OCI-LY1 (cell line): ENCODE measurements around the gene BLCAP.
A peak's percentile ranks its signal among the peaks of the same experiment; 100 is the strongest.

Source experiments
- H2AFZ ChIP-seq: fragments of 200-600 bp; sonication (generic), shearing (Covaris generic); 2 replicates; pipeline ENCODE4 v1.6.0; 2014; ENCODE audit warnings: antibody characterized with exemption, mild to moderate bottlenecking, low read length
- H3F3A ChIP-seq: fragments of 200-600 bp; sonication (generic), shearing (Covaris generic); 2 replicates; pipeline ENCODE4 v1.6.0; 2014; ENCODE audit warnings: mild to moderate bottlenecking, antibody characterized with exemption, low read length, moderate library complexity; ENCODE audit not compliant: insufficient read depth
- H3K27ac ChIP-seq: fragments of 200-600 bp; sonication (generic); 2 replicates; pipeline ENCODE4 v1.5.1; 2014; ENCODE audit warnings: low read length, mixed run types, mild to moderate bottlenecking, low read depth; ENCODE audit not compliant: poor library complexity, severe bottlenecking
- H3K27me3 ChIP-seq: fragments of 200-600 bp; sonication (generic); 2 replicates; pipeline ENCODE4 v1.6.0; 2014; ENCODE audit warnings: antibody characterized with exemption, mild to moderate bottlenecking, low read length, moderate library complexity; ENCODE audit not compliant: insufficient read depth
- H3K36me3 ChIP-seq: fragments of 200-600 bp; sonication (generic); 2 replicates; pipeline ENCODE4 v1.6.1; 2014; ENCODE audit warnings: mild to moderate bottlenecking, antibody characterized with exemption, low read length, moderate library complexity, mixed read lengths; ENCODE audit not compliant: insufficient read depth
- H3K4me1 ChIP-seq: fragments of 200-600 bp; sonication (generic); 2 replicates; pipeline ENCODE4 v1.5.1; 2014; ENCODE audit warnings: mild to moderate bottlenecking, low read length, moderate library complexity; ENCODE audit not compliant: insufficient read depth, severe bottlenecking
- H3K4me2 ChIP-seq: fragments of 200-600 bp; sonication (generic), shearing (Covaris generic); 2 replicates; pipeline ENCODE4 v1.6.1; 2014; ENCODE audit warnings: low read length
- H3K4me3 ChIP-seq: fragments of 200-600 bp; sonication (generic); 2 replicates; pipeline ENCODE4 v1.5.1; 2014; ENCODE audit warnings: low read length, low read depth, mild to moderate bottlenecking, mixed read lengths; ENCODE audit not compliant: poor library complexity, severe bottlenecking
- H3K79me2 ChIP-seq: fragments of 200-600 bp; shearing (Covaris generic); 2 replicates; pipeline ENCODE4 v1.6.1; 2016; ENCODE audit warnings: mixed run types, low read length, mixed read lengths; ENCODE audit not compliant: insufficient read depth
- H3K9ac ChIP-seq: fragments of 200-600 bp; sonication (generic), shearing (Covaris generic); 2 replicates; pipeline ENCODE4 v1.6.1; 2014; ENCODE audit warnings: mild to moderate bottlenecking, low read length, mixed read lengths
- H3K9me2 ChIP-seq: fragments of 200-600 bp; sonication (generic), shearing (Covaris generic); 2 replicates; pipeline ENCODE4 v1.6.1; 2014; ENCODE audit warnings: low read depth, mild to moderate bottlenecking, low read length, mixed read lengths
- H3K9me3 ChIP-seq: fragments of 200-600 bp; shearing (Covaris generic); 2 replicates; pipeline ENCODE4 v1.6.1; 2014; ENCODE audit warnings: low read length, mixed read lengths
- H4K20me1 ChIP-seq: fragments of 200-600 bp; sonication (generic), shearing (Covaris generic); 2 replicates; pipeline ENCODE4 v1.6.0; 2016; ENCODE audit warnings: mild to moderate bottlenecking, low read length; ENCODE audit not compliant: insufficient read depth
- CTCF ChIP-seq: fragments of 200-600 bp; sonication (generic), shearing (Covaris generic); IDR thresholded peaks from 2 replicates; pipeline ENCODE4 v1.5.1; 2017; ENCODE audit warnings: mild to moderate bottlenecking, antibody characterized with exemption, low read length, moderate library complexity, mixed read lengths
- EZH2 ChIP-seq: fragments of 200-600 bp; sonication (generic), shearing (Covaris generic); IDR thresholded peaks from 2 replicates; pipeline ENCODE4 v1.8.0; 2017; ENCODE audit warnings: borderline replicate concordance, mixed run types, mild to moderate bottlenecking, antibody characterized with exemption, low read length, moderate library complexity, mixed read lengths

The BLCAP gene

GRCh38 chr20:37529214-37529967 is 1.7 kb upstream of the BLCAP start:
- 0 out of 2 replicates have a peak, but pooled peaks have one; percentile 14 for TF ChIP-seq CTCF
- no peak for TF ChIP-seq EZH2
- H3K9ac ChIP-seq = no peak overlapping the region
- H3K9me3 ChIP-seq = no peaks in the 10 kb centered on the region
- peak overlapping the region; percentile 86; the same call in 1 of the 2 replicates for H3K4me2 ChIP-seq
- H3K27ac ChIP-seq = no peak overlapping the region
- H3K4me3 ChIP-seq = no peak overlapping the region
- H3K27me3 ChIP-seq = no peaks in the 10 kb centered on the region
- no peak overlapping the region for H2AFZ ChIP-seq
- H3F3A ChIP-seq = no peaks in the 10 kb centered on the region
- no peaks in the 10 kb centered on the region; the same call in 1 of the 2 replicates for H4K20me1 ChIP-seq
- H3K79me2 ChIP-seq = 0 out of 2 replicates have a peak, but pooled peaks cover 8% of the 10 kb centered on the region
- no peaks in the 10 kb centered on the region for H3K9me2 ChIP-seq
- no peaks in the 10 kb centered on the region for H3K36me3 ChIP-seq
- H3K4me1 ChIP-seq = peaks cover 29% of the 10 kb centered on the region

- Histone ChIP-seq H3K79me2 (0 out of 2 replicates have a peak, but pooled peaks cover 8% of the 10 kb centered on the region), H2AFZ (no peak overlapping the region), H4K20me1 (no peaks in the 10 kb centered on the region; the same call in 1 of the 2 replicates), H3K4me2 (peak overlapping the region; percentile 86), H3K9me3 (no peaks in the 10 kb centered on the region), H3K4me1 (peaks cover 29% of the 10 kb centered on the region), H3K9me2 (no peaks in the 10 kb centered on the region), H3K4me3 (peak overlapping the region; percentile 97), H3K27ac (no peak overlapping the region), H3K9ac (peak overlapping the region; percentile 76), H3K36me3 (no peaks in the 10 kb centered on the region), H3K27me3 (no peaks in the 10 kb centered on the region), H3F3A (no peaks in the 10 kb centered on the region)
- TF ChIP-seq EZH2 = no peak
Observed at GRCh38 chr20:37528446-37529213, 954 bp upstream of the BLCAP start.

- H3K9me3 ChIP-seq = no peaks in the 10 kb centered on the region
- H3K79me2 ChIP-seq = 0 out of 2 replicates have a peak, but pooled peaks cover 8% of the 10 kb centered on the region
- H3K4me3 ChIP-seq = peak overlapping the region; percentile 97
- peak overlapping the region; percentile 76 for H3K9ac ChIP-seq
- H3K9me2 ChIP-seq = no peaks in the 10 kb centered on the region
- no peaks in the 10 kb centered on the region for H3F3A ChIP-seq
- H3K4me2 ChIP-seq = peak overlapping the region; percentile 86
- no peak overlapping the region for H2AFZ ChIP-seq
- no peak overlapping the region for H3K27ac ChIP-seq
- TF ChIP-seq CTCF = no peak
- TF ChIP-seq EZH2 = no peak
- no peaks in the 10 kb centered on the region for H3K36me3 ChIP-seq
- H3K27me3 ChIP-seq = no peaks in the 10 kb centered on the region
- no peaks in the 10 kb centered on the region; the same call in 1 of the 2 replicates for H4K20me1 ChIP-seq
- peaks cover 29% of the 10 kb centered on the region for H3K4me1 ChIP-seq
Observed at GRCh38 chr20:37526839-37527637, 638 bp downstream of the BLCAP start.
